Inferior parietal cortex (tissue), 1 donor: ENCODE measurements around the gene PAQR5.
"Not testable (repeated sequence)": the region's sequence is repeated elsewhere in the genome, so short reads cannot be mapped to it uniquely, and the experiment has no call there.

Experiments
- DNase-seq: peaks from one replicate; pipeline ENCODE4 v3.0.0-alpha.2; 2016; ENCODE audit errors: extremely low spot score

Gene PAQR5

DNA sequence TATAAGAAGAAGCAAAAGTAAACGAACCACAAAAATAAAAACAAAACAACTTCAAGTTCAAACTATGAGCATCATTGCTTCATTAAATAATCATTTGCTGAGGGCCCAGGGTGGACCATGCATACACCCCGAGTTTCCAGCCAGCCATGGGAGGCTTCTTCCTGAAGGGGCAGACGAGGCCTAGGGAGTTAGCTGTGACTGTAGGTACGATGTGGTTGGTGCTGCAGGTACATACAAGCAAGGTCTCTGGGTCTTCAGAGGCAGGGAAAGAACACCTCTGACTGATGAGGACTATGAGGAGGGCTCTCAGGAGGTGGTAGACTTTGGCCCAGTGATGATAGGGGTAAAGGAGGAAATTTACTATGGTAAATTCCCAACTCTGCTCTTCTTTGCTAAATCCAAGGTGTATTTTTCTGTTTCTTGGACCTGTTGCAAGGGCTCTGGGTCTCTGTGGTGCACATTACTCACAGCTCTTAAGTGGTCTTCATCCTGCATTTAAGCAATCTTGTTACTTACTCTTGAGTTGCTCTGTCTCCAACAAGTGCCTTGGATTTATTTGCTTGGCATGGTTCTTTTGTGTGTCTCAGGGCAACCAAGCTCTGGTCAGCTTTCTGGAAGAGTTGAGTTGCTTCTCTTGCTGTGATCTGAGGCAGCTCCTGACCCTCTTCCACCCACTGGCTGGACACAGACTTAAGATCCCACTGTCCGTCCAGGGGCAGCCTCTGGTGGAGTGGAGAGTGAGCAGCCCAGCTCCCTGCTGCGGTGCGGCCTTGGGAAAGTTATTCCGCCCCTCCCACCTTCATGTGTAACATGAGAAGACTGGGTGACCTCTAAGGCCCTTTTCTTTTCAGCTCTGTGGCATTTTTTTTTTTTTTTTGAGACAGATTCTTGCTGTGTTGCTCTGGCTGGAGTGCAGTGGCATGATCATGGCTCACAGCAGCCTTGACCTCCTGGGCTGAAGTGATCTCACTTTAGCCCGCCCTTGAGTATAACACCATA is 59.4 kb downstream of the PAQR5 start:
- DNase-seq: no peak

DNA sequence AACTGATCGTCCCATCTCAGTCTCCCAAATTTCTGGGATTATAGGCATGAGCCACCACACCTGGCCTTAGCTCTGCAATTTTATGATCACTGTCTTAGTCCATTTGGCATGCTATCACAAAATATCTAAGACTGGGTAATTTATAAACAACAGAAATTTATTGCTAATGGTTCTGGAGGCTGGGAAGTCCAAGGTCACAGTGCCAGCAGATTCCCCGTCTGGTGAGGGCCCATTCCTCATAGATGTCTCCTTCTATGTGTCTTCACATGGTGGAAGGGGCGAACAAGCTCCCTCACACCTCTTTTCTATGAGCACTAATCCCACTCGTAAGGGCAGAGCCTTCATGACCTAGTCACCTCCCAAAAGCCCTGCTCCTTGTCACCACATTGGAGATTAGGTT is 60.1 kb downstream of the PAQR5 start:
- DNase-seq: no peak

GRCh38 chr15:69359722-69360121 is 61.0 kb downstream of the PAQR5 start:
- no peak for DNase-seq

- no peak for DNase-seq
Observed at GRCh38 chr15:69360642-69361041, 61.9 kb downstream of the PAQR5 start.

DNA sequence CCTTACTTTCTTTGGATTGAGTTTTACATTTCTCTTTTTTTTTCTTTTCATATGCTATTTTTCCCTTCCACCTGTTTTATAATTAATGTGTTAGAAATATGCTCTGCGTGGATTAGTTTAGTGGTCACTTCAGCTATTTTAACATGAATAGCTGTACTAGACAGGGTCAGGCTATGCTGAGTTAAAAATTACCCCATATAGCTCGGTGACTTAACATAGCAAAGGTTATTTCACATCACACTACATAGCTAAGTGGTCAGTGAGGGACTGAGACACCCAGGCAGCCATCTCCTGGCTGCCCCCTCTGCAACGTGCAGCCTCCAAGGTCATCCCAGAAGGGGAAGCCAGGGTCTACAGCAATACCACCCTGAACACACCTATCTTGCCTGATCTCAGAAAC is 68.5 kb downstream of the PAQR5 start:
- no peak for DNase-seq

DNA sequence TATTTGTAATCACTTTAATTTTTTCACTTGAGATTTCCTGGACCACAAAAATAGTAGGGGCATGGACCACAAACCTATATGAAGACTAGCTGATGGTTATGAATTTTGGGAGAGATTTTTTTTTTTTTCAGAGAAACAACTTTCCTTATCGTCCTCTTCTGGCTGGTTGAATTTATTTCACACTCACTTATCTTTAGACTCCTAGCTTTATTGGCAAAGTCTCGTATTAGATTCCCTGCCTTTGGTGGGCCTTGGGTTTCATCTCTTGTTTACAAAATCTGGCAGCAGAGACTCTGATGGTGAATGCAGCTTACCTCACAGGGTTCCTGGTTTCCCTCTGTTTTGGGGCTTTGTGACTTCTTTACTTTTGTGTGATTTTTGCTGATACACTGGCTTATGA is 70.9 kb downstream of the PAQR5 start:
- no peak for DNase-seq

DNA sequence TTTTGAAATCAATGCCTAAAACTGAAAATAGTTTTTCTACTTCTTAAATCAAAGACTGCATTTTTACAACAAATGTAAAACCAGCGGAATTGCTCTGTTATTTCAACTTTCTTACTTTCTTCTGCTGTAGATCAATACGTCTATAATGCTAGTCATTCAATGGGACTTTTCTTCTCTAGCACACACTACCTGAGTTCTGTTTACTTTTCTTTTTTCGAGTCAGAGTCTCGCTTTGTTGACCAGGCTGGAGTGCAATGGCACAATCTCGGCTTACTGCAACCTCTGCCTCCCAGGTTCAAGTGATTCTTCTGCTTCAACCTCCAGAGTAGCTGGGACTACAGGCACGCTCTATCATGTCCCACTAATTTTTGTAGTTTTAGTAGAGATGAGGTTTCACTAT is 74.7 kb downstream of the PAQR5 start:
- no peak for DNase-seq

GRCh38 chr15:69375151-69375790 is 76.6 kb downstream of the PAQR5 start:
- no peak for DNase-seq

GRCh38 chr15:69377216-69377970 is 78.7 kb downstream of the PAQR5 start:
- no peak for DNase-seq

GRCh38 chr15:69380100-69380725 is 81.5 kb downstream of the PAQR5 start:
- DNase-seq: no peak

GRCh38 chr15:69380726-69381105 is 82.0 kb downstream of the PAQR5 start:
- no peak for DNase-seq

DNA sequence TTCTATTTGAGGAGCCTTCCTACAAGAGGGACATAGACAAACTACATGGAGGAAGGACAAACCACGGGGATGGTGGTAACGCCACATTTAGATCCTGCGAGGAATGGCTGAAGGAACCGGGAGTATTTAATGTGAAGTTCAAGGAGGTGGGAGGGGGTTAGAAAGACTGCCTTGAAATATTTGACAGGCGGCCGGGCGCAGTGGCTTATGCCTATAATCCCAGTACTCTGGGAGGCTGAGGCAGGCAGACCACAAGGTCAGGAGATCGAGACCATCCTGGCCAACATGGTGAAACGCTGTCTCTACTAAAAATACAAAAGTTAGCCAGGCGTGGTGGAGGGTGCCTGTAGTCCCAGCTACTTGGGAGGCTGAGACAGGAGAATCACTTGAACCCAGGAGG is 83.5 kb downstream of the PAQR5 start:
- not testable (repeated sequence) for DNase-seq

GRCh38 chr15:69384066-69384465 is 85.4 kb downstream of the PAQR5 start:
- not testable (repeated sequence) for DNase-seq

DNA sequence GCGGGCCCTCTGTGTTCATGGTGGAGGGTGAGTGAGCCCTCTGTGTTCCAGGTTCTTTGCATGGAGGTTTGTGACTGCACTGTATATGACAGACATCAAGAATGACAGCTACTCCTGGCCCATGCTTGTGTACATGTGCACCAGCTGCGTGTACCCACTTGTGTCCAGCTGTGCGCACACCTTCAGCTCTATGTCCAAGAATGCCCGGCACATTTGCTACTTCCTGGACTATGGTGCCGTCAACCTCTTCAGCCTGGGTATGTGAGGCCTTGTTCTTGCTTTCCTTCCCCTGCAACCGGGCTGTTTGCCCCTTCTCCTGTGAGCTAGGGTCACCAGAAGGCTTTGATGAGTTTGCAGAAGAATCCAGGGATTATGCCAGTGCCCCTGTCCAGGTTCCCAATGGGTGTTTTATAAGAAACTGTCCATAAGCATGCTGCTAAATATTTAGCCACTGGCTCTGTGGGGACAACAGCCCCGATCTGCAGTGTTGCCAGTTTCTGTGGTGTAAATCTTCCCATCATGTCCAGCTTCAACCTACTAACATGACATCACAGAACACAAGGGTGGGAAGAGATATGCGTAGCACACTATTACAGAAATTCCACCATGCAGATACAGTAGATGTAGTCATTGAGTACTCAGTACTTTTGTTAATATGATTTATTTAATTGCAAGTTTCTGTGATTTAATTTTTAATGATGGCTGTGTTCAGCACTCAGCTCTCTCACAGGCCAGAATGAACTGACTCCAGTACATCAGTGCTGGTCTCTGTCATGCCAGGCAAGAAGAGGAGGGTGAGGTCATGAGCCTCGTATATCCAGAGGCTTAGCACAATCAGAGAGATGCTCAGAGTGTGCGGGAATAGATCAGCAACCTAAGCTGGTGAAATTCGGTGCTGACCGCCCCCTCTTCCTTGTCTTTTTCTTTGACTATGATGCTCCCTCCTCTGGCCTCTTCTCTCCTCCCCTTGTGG is 86.2 kb downstream of the PAQR5 start:
- no peak for DNase-seq

DNA sequence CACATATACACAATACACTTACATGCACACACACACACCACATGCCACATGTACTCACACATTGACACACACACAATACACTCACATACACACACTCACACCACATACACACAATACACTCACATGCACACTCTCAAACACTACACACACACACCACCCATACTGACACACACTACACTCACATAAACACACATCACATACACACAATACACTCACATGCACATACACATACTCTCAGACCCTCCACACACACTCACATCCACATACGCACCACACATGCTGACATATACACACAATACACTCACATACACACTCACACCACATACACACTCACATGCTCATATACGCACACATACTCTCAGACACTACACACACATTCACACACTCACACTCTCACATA is 87.1 kb downstream of the PAQR5 start:
- no peak for DNase-seq

DNA sequence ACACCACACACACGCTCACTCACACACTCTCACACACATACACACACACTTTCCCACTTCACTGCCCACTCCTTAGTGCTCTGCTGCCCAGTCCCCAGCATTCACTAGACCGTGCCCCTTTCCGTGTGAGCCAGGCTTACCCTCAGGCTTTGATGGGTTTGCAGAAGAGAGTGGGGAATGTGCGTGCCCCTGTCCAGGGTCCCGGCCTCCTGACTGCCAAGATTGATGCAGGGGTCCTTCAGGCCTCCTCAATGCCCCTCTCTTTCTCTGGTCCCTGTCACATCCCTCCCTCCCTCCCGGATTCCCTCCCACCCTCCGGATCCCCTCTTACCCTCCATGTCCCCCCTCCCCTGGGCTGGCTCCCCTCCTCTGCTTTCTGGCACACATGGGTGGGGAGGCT is 87.6 kb downstream of the PAQR5 start:
- DNase-seq: no peak

- DNase-seq: no peak
Observed at GRCh38 chr15:69388260-69388705, 89.6 kb downstream of the PAQR5 start.

- no peak for DNase-seq
Observed at GRCh38 chr15:69389426-69389825, 90.7 kb downstream of the PAQR5 start.

DNA sequence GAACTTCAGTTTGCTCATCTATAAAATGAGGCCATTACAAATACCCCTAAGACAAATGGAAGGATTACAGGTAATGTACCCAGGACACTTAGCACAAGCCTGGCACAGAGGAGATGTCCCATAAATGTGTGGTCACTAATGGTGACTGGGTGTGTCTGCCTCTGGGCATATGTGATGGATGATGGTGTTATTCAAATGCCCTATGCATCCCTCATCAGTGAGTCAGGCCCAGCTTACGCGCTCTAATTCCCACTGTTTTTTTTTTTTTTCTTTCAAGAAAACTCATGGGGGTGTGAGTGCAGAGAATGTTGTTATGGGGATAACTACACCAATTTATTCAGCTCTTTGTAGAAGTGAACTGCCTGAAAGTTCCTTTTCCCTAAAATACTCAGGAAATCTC is 91.9 kb downstream of the PAQR5 start:
- no peak for DNase-seq

- DNase-seq: no peak
Observed at GRCh38 chr15:69391046-69391757, 92.5 kb downstream of the PAQR5 start.
